Ovary (tissue), 3 donors: ENCODE results near the gene FRY.

ENCODE experiments used
- CTCF ChIP-seq, 3 donors: fragments of 450-650 bp in 2 of 3; fragments of 200-600 bp in 1 of 3; IDR thresholded peaks; one replicate each; pipeline versions ENCODE4 v1.5.1 to v1.8.0; 2016 to 2022; ENCODE audit warnings: antibody characterized with exemption in 3 of 3, mild to moderate bottlenecking in 1 of 3
- EP300 ChIP-seq: sonication (generic); formaldehyde crosslinking; IDR thresholded peaks from one replicate; pipeline ENCODE4 v1.6.1; 2017; ENCODE audit warnings: antibody characterized with exemption
- donor health status: DM: no; HTN: no; CAD: no.

- TF ChIP-seq CTCF (IDR thresholded peaks at IDR 0.05) = no peak
- no peak for TF ChIP-seq EP300
Observed at GRCh38 chr13:32228330-32229041, 196.9 kb downstream of the FRY start.
